Measurements from ENCODE around the gene GRM7. TPM values are rescaled to one million over a fixed set of nuclear protein-coding genes. Genes with fewer than 3 reads are reported as not detected.

The GRM7 gene
- polyA plus RNA-seq, 1 experiment, result not detected

DNA sequence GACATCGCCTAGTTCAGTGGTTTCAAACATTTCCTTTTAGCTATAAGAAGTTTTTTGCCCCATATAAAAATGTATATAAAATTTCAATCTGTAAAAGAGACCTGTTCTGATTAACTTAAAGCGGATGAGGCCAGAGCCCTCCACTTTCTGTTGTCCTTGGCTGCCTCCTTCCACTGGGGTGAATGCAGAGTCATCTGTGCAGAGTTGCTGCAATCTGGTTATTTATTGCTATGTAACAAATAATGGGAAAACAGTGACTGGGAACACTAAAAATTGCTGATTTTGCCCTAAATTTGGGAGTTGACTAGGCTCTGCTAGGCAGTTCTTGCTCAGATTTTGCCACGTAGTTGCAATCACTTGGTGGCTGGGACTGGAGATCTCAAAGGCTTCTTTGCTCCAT lies 637.8 kb downstream of the GRM7 start:
- Histone ChIP-seq H3K9me3 (ENCODE audit: control insufficient read depth, insufficient read depth, low read length) (peaks cover 19% of the 10 kb centered on the region; the same call in 1 of the 2 replicates), H3K27me3 (ENCODE audit: control insufficient read depth, insufficient read depth, low read length) (no peaks in the 10 kb centered on the region), H3K4me3 (ENCODE audit: low read depth, low read length) (no peak overlapping the region), H3K27ac (ENCODE audit: low read depth, low read length) (no peak overlapping the region)
- TF ChIP-seq, protein P1, sequence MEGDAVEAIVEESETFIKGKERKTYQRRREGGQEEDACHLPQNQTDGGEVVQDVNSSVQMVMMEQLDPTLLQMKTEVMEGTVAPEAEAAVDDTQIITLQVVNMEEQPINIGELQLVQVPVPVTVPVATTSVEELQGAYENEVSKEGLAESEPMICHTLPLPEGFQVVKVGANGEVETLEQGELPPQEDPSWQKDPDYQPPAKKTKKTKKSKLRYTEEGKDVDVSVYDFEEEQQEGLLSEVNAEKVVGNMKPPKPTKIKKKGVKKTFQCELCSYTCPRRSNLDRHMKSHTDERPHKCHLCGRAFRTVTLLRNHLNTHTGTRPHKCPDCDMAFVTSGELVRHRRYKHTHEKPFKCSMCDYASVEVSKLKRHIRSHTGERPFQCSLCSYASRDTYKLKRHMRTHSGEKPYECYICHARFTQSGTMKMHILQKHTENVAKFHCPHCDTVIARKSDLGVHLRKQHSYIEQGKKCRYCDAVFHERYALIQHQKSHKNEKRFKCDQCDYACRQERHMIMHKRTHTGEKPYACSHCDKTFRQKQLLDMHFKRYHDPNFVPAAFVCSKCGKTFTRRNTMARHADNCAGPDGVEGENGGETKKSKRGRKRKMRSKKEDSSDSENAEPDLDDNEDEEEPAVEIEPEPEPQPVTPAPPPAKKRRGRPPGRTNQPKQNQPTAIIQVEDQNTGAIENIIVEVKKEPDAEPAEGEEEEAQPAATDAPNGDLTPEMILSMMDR (IDR thresholded peaks at IDR 0.05; ENCODE audit: low read depth, low read length), result no peak
- no peak for DNase-seq (ENCODE audit: low read depth, low spot score)
- ChIA-PET CTCF (no interaction called here), POLR2A (no interaction called here)

DNA sequence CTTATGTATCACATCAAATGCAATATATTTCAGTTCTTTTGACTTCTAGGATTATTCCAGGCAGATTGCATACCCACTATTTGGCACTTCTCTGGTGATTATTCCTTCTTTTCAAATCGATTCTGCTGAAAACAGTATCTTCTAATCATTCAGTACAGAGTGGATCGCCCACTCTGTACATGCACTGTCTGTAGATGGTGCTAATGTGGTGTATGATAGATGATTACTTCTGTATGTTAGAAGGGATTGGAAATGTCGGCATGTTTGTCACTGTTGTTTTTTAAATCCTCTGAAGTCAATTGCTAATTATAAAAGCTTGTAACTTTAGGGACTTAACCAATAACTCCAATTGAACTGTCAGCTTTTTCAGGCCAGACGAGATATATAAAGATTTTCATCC lies 642.5 kb downstream of the GRM7 start:
- ChIA-PET POLR2A (no interaction called here), CTCF (no interaction called here)
- DNase-seq (ENCODE audit: low read depth, low spot score), result no peak
- Histone ChIP-seq H3K27ac (ENCODE audit: low read depth, low read length) (no peak overlapping the region), H3K4me3 (ENCODE audit: low read depth, low read length) (no peak overlapping the region), H3K9me3 (ENCODE audit: control insufficient read depth, insufficient read depth, low read length) (peaks cover 15% of the 10 kb centered on the region; the same call in 1 of the 2 replicates), H3K27me3 (ENCODE audit: control insufficient read depth, insufficient read depth, low read length) (no peaks in the 10 kb centered on the region)
- TF ChIP-seq, protein P1 (IDR thresholded peaks at IDR 0.05; ENCODE audit: low read depth, low read length), result no peak

DNA sequence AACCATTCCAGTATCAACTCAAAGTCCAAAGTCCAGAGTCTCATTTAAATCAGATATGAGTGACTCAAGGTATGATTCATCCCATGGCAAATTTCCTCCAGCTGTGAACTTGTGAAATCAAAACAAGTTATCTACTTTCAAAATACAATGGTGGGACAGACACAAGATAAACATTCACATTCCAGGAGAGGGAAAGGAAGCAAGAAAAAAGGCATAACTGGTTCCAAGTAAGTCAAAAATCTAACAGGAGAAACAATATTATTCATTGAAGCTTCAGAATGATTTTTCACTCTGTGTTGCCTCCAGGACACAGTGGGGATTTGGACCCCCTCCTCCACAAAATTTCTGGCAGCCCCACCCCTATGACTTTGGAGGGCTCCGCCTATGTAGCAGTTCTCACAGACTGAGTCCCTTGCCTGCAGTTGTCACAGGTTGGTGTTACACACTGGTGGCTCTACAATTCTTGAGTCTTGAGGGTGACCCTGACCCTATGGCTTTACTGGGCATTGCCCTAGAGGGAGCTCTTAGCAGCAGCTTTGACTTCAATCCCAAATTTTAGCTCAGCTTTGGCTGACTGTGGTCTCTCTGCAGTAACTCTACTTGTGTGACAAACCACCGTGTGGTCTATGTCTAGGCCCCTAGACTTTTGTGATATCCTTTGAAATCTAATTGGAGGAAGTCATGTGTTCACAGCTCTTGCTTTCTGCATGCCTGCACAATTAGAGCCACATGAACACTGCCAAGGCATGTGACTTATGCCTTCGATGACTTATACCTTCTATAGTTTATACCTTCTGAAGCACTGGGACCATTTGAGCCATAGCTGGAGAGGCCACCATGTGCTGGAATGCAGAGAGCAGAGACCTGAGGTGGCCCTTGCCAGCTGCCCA lies 644.2 kb downstream of the GRM7 start:
- H3K4me3 ChIP-seq (ENCODE audit: low read depth, low read length), result no peak overlapping the region
- no peak overlapping the region for H3K27ac ChIP-seq (ENCODE audit: low read depth, low read length)
- CTCF ChIA-PET, result no interaction called here
- TF ChIP-seq, protein P1 (IDR thresholded peaks at IDR 0.05; ENCODE audit: low read depth, low read length), result no peak
- POLR2A ChIA-PET, result no interaction called here
- H3K9me3 ChIP-seq (ENCODE audit: control insufficient read depth, insufficient read depth, low read length), result peaks cover 11% of the 10 kb centered on the region; the same call in 1 of the 2 replicates
- no peak for DNase-seq (ENCODE audit: low read depth, low spot score)
- H3K27me3 ChIP-seq (ENCODE audit: control insufficient read depth, insufficient read depth, low read length), result no peaks in the 10 kb centered on the region

DNA sequence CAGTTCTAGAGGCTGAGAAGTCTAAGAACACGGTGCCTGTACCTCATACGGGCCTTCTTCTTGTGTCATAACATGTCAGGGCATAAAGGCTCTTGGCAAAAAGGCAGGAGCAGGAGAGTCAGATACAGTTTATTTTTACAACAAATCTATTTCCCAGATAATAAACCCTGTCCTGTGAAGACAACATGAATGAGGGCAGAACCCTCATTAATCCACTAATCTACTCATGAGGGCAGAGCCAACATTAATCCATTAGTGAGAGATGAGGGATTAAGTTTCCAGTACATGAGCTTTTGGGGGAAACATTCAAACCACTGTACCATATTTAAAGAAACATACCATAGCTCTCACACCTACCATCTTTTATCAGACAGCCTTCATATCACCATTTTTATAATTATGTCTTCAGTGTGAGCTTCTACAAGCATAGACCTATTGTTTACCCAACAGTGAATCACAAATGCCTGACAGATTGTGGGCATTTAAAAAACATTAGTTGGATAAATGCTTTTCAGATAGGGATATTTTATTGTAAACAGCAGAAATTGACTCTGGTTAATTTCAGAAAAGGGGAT lies 645.8 kb downstream of the GRM7 start:
- CTCF ChIA-PET, result no interaction called here
- Histone ChIP-seq H3K27me3 (ENCODE audit: control insufficient read depth, insufficient read depth, low read length) (no peaks in the 10 kb centered on the region), H3K9me3 (ENCODE audit: control insufficient read depth, insufficient read depth, low read length) (peaks cover 7% of the 10 kb centered on the region; the same call in 1 of the 2 replicates), H3K27ac (ENCODE audit: low read depth, low read length) (no peak overlapping the region), H3K4me3 (ENCODE audit: low read depth, low read length) (no peak overlapping the region)
- DNase-seq (ENCODE audit: low read depth, low spot score), result no peak
- TF ChIP-seq, protein P1 (IDR thresholded peaks at IDR 0.05; ENCODE audit: low read depth, low read length), result no peak
- POLR2A ChIA-PET, result no interaction called here

DNA sequence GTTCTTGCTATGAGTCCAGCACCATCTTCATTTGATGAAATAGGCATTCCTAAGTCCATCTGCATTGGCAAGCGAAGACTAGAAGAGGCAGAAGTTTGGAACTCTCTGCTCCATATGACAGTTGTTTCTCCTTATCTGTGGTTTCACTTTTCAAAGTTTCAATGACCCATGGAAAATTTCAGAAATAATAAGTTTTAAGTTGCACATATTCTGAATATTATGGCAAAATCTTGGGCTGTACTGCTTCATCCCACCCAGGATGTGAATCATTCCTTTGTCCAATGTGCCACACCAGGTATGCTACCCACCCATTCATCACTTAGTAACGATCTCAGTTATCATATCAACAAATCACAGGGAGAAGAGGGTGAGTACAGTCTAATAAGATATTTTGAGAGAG lies 647.9 kb downstream of the GRM7 start:
- DNase-seq (ENCODE audit: low read depth, low spot score), result no peak
- Histone ChIP-seq H3K27ac (ENCODE audit: low read depth, low read length) (no peak overlapping the region), H3K4me3 (ENCODE audit: low read depth, low read length) (no peak overlapping the region), H3K9me3 (ENCODE audit: control insufficient read depth, insufficient read depth, low read length) (peaks cover 7% of the 10 kb centered on the region; the same call in 1 of the 2 replicates), H3K27me3 (ENCODE audit: control insufficient read depth, insufficient read depth, low read length) (no peaks in the 10 kb centered on the region)
- CTCF ChIA-PET, result no interaction called here
- POLR2A ChIA-PET, result no interaction called here
- TF ChIP-seq, protein P1 (IDR thresholded peaks at IDR 0.05; ENCODE audit: low read depth, low read length), result no peak

Measured in AG04450 (cell line).